DOHH2 (cell line): ENCODE results near the gene ALKBH3.

Experiments
- H3F3A ChIP-seq: fragments of 200-600 bp; sonication (generic), shearing (Covaris generic); 2 replicates; pipeline ENCODE4 v1.6.0; 2016; ENCODE audit warnings: antibody characterized with exemption, mild to moderate bottlenecking; ENCODE audit not compliant: control insufficient read depth, insufficient read depth
- H3K27ac ChIP-seq: fragments of 200-600 bp; sonication (generic); 2 replicates; pipeline ENCODE4 v1.5.1; 2014; ENCODE audit warnings: low read depth, mild to moderate bottlenecking, low read length, moderate library complexity
- H3K27me3 ChIP-seq: fragments of 200-600 bp; sonication (generic); 2 replicates; pipeline ENCODE4 v1.6.1; 2014; ENCODE audit warnings: mild to moderate bottlenecking, low read length, mixed read lengths; ENCODE audit not compliant: control insufficient read depth
- H3K36me3 ChIP-seq: fragments of 200-600 bp; sonication (generic); 2 replicates; pipeline ENCODE4 v1.6.1; 2014; ENCODE audit warnings: mild to moderate bottlenecking, low read length, moderate library complexity, mixed read lengths; ENCODE audit not compliant: control insufficient read depth
- H3K4me1 ChIP-seq: fragments of 200-600 bp; sonication (generic); 2 replicates; pipeline ENCODE4 v1.6.1; 2014; ENCODE audit warnings: mild to moderate bottlenecking, low read length, mixed read lengths; ENCODE audit not compliant: control insufficient read depth
- H3K4me2 ChIP-seq: fragments of 200-600 bp; sonication (generic); 2 replicates; pipeline ENCODE4 v1.6.0; 2014; ENCODE audit warnings: mild to moderate bottlenecking, low read length, moderate library complexity
- H3K4me3 ChIP-seq: fragments of 200-600 bp; sonication (generic); 2 replicates; pipeline ENCODE4 v1.5.1; 2014; ENCODE audit warnings: mild to moderate bottlenecking, low read length, mixed read lengths
- H3K79me2 ChIP-seq: fragments of 200-600 bp; sonication (generic); 2 replicates; pipeline ENCODE4 v1.6.1; 2014; ENCODE audit warnings: mild to moderate bottlenecking, low read length, mixed read lengths; ENCODE audit not compliant: control insufficient read depth
- H3K9me2 ChIP-seq: fragments of 200-600 bp; sonication (generic); replicated peaks from 2 replicates; pipeline ENCODE4 v1.6.1; 2014; ENCODE audit warnings: mild to moderate bottlenecking, low read length, mixed read lengths; ENCODE audit not compliant: control insufficient read depth
- H3K9me3 ChIP-seq: fragments of 200-600 bp; sonication (generic); 2 replicates; pipeline ENCODE4 v1.6.1; 2014; ENCODE audit warnings: antibody characterized with exemption, low read length, mixed read lengths; ENCODE audit not compliant: control insufficient read depth, insufficient read depth
- H4K20me1 ChIP-seq: fragments of 200-600 bp; sonication (generic); 2 replicates; pipeline ENCODE4 v1.6.0; 2014; ENCODE audit warnings: low read depth, mild to moderate bottlenecking, antibody characterized with exemption, low read length, moderate library complexity; ENCODE audit not compliant: control insufficient read depth, insufficient read depth
- EZH2phosphoT487 ChIP-seq: fragments of 200-600 bp; sonication (generic); IDR thresholded peaks from 2 replicates; pipeline ENCODE4 v1.6.1; 2017; ENCODE audit warnings: borderline replicate concordance, mild to moderate bottlenecking, antibody characterized with exemption, low read length, moderate library complexity, mixed read lengths
- TF ChIP-seq, protein P1 (sequence below): fragments of 200-600 bp; sonication (generic); IDR thresholded peaks from one replicate; pipeline ENCODE4 v1.5.1; 2014; ENCODE audit warnings: antibody characterized with exemption, mild to moderate bottlenecking, low read depth, low read length; ENCODE audit not compliant: poor library complexity, severe bottlenecking

The ALKBH3 gene

DNA sequence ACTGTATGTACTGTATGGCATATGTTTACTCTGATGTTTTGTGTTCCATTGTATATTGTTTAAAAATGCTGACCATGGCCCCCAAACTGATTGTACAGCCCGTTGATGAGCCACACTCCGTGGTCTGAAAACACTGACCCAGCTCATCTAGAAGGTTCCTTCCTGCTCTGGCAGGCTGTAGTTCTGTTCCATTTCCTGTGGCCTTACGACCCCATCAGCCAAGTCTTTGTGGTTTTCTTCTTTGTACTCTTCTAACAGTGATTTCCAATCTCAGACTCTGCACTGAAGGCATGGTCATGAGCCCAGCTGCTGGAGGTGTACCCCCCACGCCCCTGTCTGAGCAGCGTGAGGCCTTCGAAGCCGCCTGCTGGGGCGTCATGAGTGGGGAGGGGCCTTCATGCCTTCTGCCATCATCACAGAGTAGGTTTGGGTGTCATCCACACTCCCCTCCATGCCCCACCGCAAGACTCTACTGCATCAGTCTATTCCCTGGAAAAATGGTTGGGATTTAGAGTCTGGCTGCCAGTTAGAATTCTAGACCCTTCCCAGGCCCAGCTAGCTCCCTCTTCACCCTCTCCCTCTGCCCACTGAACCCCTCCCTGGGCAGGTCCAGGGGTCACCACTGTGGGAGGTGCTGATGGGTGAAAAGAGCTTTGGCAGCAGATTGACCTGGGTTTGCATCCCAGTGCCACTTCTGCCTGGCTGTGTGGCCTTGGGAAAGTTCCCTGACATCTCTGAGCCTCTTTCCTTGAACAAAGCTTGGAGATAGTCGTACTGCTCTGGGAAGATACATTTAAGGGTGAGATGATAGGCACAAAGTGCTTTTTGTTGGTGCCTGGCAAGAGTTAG is 50.5 kb downstream of the ALKBH3 start:
- H3K4me3 ChIP-seq = no peak overlapping the region
- H3K27ac ChIP-seq = no peak overlapping the region
- TF ChIP-seq EZH2phosphoT487 = no peak
- TF ChIP-seq, protein P1, sequence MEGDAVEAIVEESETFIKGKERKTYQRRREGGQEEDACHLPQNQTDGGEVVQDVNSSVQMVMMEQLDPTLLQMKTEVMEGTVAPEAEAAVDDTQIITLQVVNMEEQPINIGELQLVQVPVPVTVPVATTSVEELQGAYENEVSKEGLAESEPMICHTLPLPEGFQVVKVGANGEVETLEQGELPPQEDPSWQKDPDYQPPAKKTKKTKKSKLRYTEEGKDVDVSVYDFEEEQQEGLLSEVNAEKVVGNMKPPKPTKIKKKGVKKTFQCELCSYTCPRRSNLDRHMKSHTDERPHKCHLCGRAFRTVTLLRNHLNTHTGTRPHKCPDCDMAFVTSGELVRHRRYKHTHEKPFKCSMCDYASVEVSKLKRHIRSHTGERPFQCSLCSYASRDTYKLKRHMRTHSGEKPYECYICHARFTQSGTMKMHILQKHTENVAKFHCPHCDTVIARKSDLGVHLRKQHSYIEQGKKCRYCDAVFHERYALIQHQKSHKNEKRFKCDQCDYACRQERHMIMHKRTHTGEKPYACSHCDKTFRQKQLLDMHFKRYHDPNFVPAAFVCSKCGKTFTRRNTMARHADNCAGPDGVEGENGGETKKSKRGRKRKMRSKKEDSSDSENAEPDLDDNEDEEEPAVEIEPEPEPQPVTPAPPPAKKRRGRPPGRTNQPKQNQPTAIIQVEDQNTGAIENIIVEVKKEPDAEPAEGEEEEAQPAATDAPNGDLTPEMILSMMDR = no peak
- H3K9me2 ChIP-seq = no peaks in the 10 kb centered on the region
- H3K4me2 ChIP-seq = no peak overlapping the region
- no peaks in the 10 kb centered on the region for H3K4me1 ChIP-seq
- no peaks in the 10 kb centered on the region for H3K36me3 ChIP-seq
- H3K27me3 ChIP-seq = no peaks in the 10 kb centered on the region
- H3F3A ChIP-seq = no peaks in the 10 kb centered on the region
- no peaks in the 10 kb centered on the region for H4K20me1 ChIP-seq
- no peaks in the 10 kb centered on the region for H3K9me3 ChIP-seq
- no peaks in the 10 kb centered on the region for H3K79me2 ChIP-seq

DNA sequence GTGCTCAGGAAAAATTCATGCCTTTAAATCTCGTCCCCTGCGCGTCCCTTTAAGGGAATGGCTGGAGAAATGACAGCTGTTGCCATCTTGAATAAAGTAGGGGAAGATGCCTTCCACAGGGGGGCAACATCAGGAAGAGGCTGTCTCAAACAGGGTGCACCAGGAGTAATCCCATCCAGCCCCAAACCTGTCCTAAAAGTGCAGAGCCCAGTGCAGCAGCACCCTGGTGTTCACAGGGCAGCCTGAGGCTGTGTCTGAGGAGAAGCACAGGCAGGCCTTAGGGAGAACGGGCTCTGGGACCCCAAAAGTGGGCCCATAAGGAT is 51.0 kb downstream of the ALKBH3 start:
- Histone ChIP-seq H3K4me1 (no peaks in the 10 kb centered on the region), H3K36me3 (no peaks in the 10 kb centered on the region), H3K9me3 (no peaks in the 10 kb centered on the region), H3K9me2 (no peaks in the 10 kb centered on the region), H3K27me3 (no peaks in the 10 kb centered on the region), H3K4me3 (no peak overlapping the region), H3K79me2 (no peaks in the 10 kb centered on the region), H3K4me2 (no peak overlapping the region), H3F3A (no peaks in the 10 kb centered on the region), H4K20me1 (no peaks in the 10 kb centered on the region), H3K27ac (no peak overlapping the region)
- TF ChIP-seq, protein P1 = no peak
- TF ChIP-seq EZH2phosphoT487 = no peak

DNA sequence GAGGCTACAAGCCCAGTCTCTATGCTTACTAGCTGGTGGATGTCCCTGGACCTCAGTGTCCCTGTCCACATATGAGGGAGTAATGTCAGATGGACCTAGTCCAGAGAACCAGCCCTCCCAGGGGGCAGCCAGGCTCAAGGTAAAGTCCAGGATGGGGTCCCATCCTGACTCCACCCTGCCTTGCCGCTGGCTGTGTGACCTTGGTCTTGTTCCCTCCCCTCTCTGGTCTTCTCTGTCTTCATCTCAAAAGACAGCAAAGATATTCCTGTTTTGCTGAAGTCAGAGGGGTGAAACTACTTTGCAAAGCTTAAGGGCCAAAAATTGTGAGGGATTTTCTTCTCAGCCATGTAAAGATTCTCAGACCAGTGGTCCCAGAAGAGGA is 52.6 kb downstream of the ALKBH3 start:
- no peaks in the 10 kb centered on the region for H3K4me1 ChIP-seq
- no peaks in the 10 kb centered on the region for H3K36me3 ChIP-seq
- H4K20me1 ChIP-seq = no peaks in the 10 kb centered on the region
- no peaks in the 10 kb centered on the region; the same call in 1 of the 2 replicates for H3K27me3 ChIP-seq
- H3K4me3 ChIP-seq = no peak overlapping the region
- no peak for TF ChIP-seq EZH2phosphoT487
- TF ChIP-seq, protein P1 = no peak
- no peaks in the 10 kb centered on the region for H3K79me2 ChIP-seq
- H3K9me3 ChIP-seq = no peaks in the 10 kb centered on the region
- no peaks in the 10 kb centered on the region for H3K9me2 ChIP-seq
- no peak overlapping the region for H3K27ac ChIP-seq
- H3K4me2 ChIP-seq = no peak overlapping the region
- H3F3A ChIP-seq = no peaks in the 10 kb centered on the region
